ENCODE data around the gene BIRC2. TPM values are rescaled to one million over a fixed set of nuclear protein-coding genes. Genes with fewer than 3 reads are reported as not detected.

The BIRC2 gene
- total RNA-seq, 1 donor from 2014 or later, result 44.8 TPM

DNA sequence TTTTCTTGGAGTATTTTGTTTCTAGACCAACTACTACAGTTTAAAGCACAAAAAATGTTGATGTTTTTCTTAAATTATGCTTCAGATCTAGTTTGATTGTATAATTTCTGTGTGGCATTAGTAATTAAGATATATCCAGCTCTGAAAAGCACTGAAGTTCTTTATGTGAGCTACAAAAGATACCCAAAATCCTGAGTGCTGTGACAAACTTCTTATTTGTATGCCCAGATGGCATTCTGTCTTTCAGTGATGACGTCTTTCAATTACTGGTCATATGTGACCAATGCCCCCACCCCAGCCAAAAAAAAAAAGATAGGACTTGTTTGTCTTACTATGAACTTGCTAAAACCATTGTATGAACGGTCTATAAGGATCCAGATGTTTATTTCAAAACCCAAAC, 51.3 kb downstream of the BIRC2 start:
- Mint-ChIP-seq H3K4me3 (ENCODE audit: unreplicated experiment) (no peak overlapping the region), H3K9me3 (ENCODE audit: unreplicated experiment) (no peaks in the 10 kb centered on the region), H3K4me1 (ENCODE audit: low read depth, unreplicated experiment) (no peaks in the 10 kb centered on the region), H3K36me3 (ENCODE audit: unreplicated experiment) (no peaks in the 10 kb centered on the region), H3K27me3 (ENCODE audit: unreplicated experiment) (peaks cover 3% of the 10 kb centered on the region), H3K27ac (ENCODE audit: unreplicated experiment) (no peak overlapping the region)
- TF ChIP-seq, protein P1, sequence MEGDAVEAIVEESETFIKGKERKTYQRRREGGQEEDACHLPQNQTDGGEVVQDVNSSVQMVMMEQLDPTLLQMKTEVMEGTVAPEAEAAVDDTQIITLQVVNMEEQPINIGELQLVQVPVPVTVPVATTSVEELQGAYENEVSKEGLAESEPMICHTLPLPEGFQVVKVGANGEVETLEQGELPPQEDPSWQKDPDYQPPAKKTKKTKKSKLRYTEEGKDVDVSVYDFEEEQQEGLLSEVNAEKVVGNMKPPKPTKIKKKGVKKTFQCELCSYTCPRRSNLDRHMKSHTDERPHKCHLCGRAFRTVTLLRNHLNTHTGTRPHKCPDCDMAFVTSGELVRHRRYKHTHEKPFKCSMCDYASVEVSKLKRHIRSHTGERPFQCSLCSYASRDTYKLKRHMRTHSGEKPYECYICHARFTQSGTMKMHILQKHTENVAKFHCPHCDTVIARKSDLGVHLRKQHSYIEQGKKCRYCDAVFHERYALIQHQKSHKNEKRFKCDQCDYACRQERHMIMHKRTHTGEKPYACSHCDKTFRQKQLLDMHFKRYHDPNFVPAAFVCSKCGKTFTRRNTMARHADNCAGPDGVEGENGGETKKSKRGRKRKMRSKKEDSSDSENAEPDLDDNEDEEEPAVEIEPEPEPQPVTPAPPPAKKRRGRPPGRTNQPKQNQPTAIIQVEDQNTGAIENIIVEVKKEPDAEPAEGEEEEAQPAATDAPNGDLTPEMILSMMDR (IDR thresholded peaks at IDR 0.05; ENCODE audit: partially characterized antibody, unreplicated experiment), result no peak
- DNase-seq, result no peak

DNA sequence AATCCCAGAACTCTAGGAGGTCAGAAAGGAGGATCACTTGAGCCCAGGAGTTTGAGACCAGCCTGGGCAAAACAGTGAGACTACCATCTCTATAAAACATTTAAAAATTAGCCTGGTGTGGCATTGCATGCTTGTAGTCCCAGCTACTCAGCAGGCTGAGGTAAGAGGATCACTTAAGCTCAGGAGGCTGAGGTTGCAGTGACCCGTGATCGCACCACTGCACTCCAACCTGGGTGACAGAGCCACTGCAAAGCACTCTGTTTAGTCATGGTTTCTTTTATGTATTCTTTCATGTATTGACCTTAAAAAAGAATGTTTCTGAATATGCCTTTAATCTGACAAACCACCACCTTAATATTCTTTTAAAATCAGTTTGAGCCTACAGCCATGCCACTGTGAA, 52.2 kb downstream of the BIRC2 start:
- TF ChIP-seq, protein P1 (IDR thresholded peaks at IDR 0.05; ENCODE audit: partially characterized antibody, unreplicated experiment), result no peak
- H3K36me3 Mint-ChIP-seq (ENCODE audit: unreplicated experiment), result no peaks in the 10 kb centered on the region
- H3K27me3 Mint-ChIP-seq (ENCODE audit: unreplicated experiment), result peaks cover 3% of the 10 kb centered on the region
- no peak overlapping the region for H3K27ac Mint-ChIP-seq (ENCODE audit: unreplicated experiment)
- no peak for DNase-seq
- no peak overlapping the region for H3K4me3 Mint-ChIP-seq (ENCODE audit: unreplicated experiment)
- no peaks in the 10 kb centered on the region for H3K9me3 Mint-ChIP-seq (ENCODE audit: unreplicated experiment)
- no peaks in the 10 kb centered on the region for H3K4me1 Mint-ChIP-seq (ENCODE audit: low read depth, unreplicated experiment)

DNA sequence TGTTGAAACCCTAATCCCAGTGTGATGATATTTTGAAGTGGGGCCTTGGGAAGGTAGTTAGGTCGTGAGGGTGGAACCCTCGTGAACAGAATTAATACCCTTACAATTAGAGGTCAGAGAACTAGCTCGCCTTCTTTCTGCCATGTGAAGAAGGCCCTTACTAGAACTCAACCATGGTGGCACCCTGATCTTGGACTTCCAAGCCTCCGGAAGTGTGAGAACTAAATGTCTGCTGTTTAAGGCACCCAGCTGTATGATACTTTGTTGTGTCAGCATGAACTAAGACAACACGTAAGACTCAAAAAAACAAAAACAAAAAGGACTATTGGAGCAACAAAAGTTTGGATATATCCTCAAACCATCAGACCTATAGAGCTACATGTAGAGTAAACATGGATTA, 53.6 kb downstream of the BIRC2 start:
- no peaks in the 10 kb centered on the region for H3K9me3 Mint-ChIP-seq (ENCODE audit: unreplicated experiment)
- TF ChIP-seq, protein P1 (IDR thresholded peaks at IDR 0.05; ENCODE audit: partially characterized antibody, unreplicated experiment), result no peak
- no peaks in the 10 kb centered on the region for H3K36me3 Mint-ChIP-seq (ENCODE audit: unreplicated experiment)
- H3K4me3 Mint-ChIP-seq (ENCODE audit: unreplicated experiment), result no peak overlapping the region
- peaks cover 3% of the 10 kb centered on the region for H3K27me3 Mint-ChIP-seq (ENCODE audit: unreplicated experiment)
- H3K27ac Mint-ChIP-seq (ENCODE audit: unreplicated experiment), result no peak overlapping the region
- DNase-seq, result no peak
- no peaks in the 10 kb centered on the region for H3K4me1 Mint-ChIP-seq (ENCODE audit: low read depth, unreplicated experiment)

DNA sequence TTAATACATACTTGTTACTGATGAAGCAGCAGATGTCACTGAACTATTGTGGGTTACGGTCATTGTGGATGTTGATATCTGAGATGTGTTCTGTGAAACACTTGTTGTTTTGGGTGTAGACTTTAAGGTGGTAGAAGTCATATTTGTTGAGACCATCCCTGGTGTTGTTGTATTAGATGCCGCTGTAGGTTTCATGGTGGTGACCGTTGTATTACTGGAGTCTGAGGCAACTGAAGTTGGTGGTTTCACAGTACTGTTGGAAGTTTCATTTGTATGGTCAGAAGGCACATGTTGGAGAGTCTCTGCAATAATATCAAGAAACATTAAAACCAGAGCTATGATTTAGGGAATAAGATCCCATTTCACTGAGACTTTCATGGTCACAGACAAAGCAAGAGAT, 54.9 kb downstream of the BIRC2 start:
- H3K36me3 Mint-ChIP-seq (ENCODE audit: unreplicated experiment), result no peaks in the 10 kb centered on the region

DNA sequence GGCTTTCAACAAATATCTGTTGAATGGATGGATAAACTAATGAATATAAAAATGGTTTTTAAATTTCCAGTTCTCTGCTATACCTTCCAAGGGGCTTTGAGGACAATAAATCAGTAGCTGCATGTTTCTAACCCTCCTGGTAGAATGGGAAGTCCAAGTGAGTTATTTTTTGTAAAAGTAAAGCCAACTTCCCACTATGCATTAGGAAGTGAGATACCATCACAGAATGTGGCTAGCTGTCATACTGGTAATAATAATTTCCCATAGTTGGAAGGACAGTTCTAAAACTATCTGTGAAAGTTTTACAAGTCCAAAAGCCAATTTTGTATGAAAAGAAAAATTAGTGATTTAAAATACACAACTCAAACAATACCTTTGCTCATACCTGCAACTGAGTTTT, 55.5 kb downstream of the BIRC2 start:
- H3K36me3 Mint-ChIP-seq (ENCODE audit: unreplicated experiment), result no peaks in the 10 kb centered on the region
- no peak overlapping the region for H3K27ac Mint-ChIP-seq (ENCODE audit: unreplicated experiment)
- DNase-seq, result no peak
- no peaks in the 10 kb centered on the region for H3K9me3 Mint-ChIP-seq (ENCODE audit: unreplicated experiment)
- H3K4me1 Mint-ChIP-seq (ENCODE audit: low read depth, unreplicated experiment), result peaks cover 4% of the 10 kb centered on the region
- no peak overlapping the region for H3K4me3 Mint-ChIP-seq (ENCODE audit: unreplicated experiment)
- H3K27me3 Mint-ChIP-seq (ENCODE audit: unreplicated experiment), result peaks cover 3% of the 10 kb centered on the region
- TF ChIP-seq, protein P1 (IDR thresholded peaks at IDR 0.05; ENCODE audit: partially characterized antibody, unreplicated experiment), result no peak

More for the DNA sequence above, 54.9 kb downstream of the BIRC2 start:
- Mint-ChIP-seq H3K9me3 (ENCODE audit: unreplicated experiment) (no peaks in the 10 kb centered on the region), H3K4me3 (ENCODE audit: unreplicated experiment) (no peak overlapping the region), H3K27me3 (ENCODE audit: unreplicated experiment) (peaks cover 3% of the 10 kb centered on the region), H3K4me1 (ENCODE audit: low read depth, unreplicated experiment) (peaks cover under 1% of the 10 kb centered on the region), H3K27ac (ENCODE audit: unreplicated experiment) (no peak overlapping the region)
- DNase-seq, result no peak
- TF ChIP-seq, protein P1 (IDR thresholded peaks at IDR 0.05; ENCODE audit: partially characterized antibody, unreplicated experiment), result no peak
